Kidney tubule cell (primary cell): ENCODE measurements around the gene MAML3.
A peak's percentile ranks its signal among the peaks of the same experiment; 100 is the strongest.

Source experiments
- DNase-seq: peaks from one replicate; pipeline ENCODE4 v3.0.0-alpha.2; 2018; ENCODE audit warnings: low spot score

MAML3 gene

GRCh38 chr4:140156529-140157171, 2.7 kb upstream of the MAML3 start:
- no peak for DNase-seq

GRCh38 chr4:140154572-140154891, 548 bp upstream of the MAML3 start:
- DNase-seq: no peak

GRCh38 chr4:140153419-140153717, 616 bp downstream of the MAML3 start:
- no peak for DNase-seq

- DNase-seq: peak; percentile 42
These were observed 1.1 kb downstream of the MAML3 start for GRCh38 chr4:140152751-140153418.

GRCh38 chr4:140152013-140152703, 1.8 kb downstream of the MAML3 start:
- DNase-seq: no peak

- DNase-seq: peak; percentile 88
These were observed 2.3 kb downstream of the MAML3 start for GRCh38 chr4:140151699-140152012.

GRCh38 chr4:140150886-140151698, 2.9 kb downstream of the MAML3 start:
- peak; percentile 94 for DNase-seq

GRCh38 chr4:140150636-140150885, 3.4 kb downstream of the MAML3 start:
- DNase-seq: no peak

- DNase-seq: peak; percentile 75
These were observed 3.9 kb downstream of the MAML3 start for GRCh38 chr4:140149846-140150635.

- DNase-seq: no peak
These were observed 9.9 kb downstream of the MAML3 start for GRCh38 chr4:140144050-140144449.

- no peak for DNase-seq
These were observed 12.7 kb downstream of the MAML3 start for GRCh38 chr4:140141210-140141835.

- DNase-seq: no peak
These were observed 13.4 kb downstream of the MAML3 start for GRCh38 chr4:140140566-140140965.

- no peak for DNase-seq
These were observed 15.6 kb downstream of the MAML3 start for GRCh38 chr4:140138428-140138827.

- DNase-seq: peak; percentile 12
These were observed 16.3 kb downstream of the MAML3 start for GRCh38 chr4:140137671-140138070.

- peak; percentile 55 for DNase-seq
These were observed 17.5 kb downstream of the MAML3 start for GRCh38 chr4:140136509-140136908.

GRCh38 chr4:140135529-140136088, 18.4 kb downstream of the MAML3 start:
- DNase-seq: peak; percentile 22

- no peak for DNase-seq
These were observed 19.1 kb downstream of the MAML3 start for GRCh38 chr4:140134746-140135425.

- peak; percentile 29 for DNase-seq
These were observed 20.4 kb downstream of the MAML3 start for GRCh38 chr4:140133576-140133975.

GRCh38 chr4:140131675-140132229, 22.2 kb downstream of the MAML3 start:
- no peak for DNase-seq

- DNase-seq: peak; percentile 84
These were observed 23.3 kb downstream of the MAML3 start for GRCh38 chr4:140130677-140131076.

- DNase-seq: no peak
These were observed 26.6 kb downstream of the MAML3 start for GRCh38 chr4:140127422-140127821.
